ENCODE data around the gene CLSTN1.
"Not testable (repeated sequence)": the region's sequence is repeated elsewhere in the genome, so short reads cannot be mapped to it uniquely, and the experiment has no call there.

The CLSTN1 gene

DNA sequence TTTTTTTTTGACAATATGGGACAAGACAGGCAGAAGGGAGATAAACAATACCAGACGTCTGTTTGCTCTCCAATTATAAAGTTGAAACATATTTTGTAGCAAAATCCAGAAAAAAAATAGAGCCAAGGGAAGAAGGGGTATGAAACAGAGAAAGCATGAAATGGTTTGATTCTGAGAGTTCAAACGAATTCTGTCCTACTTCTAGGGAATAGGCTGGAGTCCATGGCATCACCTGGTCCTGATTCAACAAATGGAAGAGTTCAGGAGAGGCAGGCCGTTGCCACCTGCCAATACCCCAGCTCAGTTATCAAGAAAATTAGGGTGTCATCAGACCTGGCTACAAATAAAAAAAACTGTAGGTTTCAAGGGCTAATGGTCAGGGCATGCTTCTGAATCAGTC is 71.8 kb downstream of the CLSTN1 start:
- Histone ChIP-seq H3K4me1 (ENCODE audit: insufficient read depth, poor library complexity, severe bottlenecking) (peaks cover 6% of the 10 kb centered on the region), H3K27ac (ENCODE audit: poor library complexity, severe bottlenecking) (no peak overlapping the region), H3K27me3 (ENCODE audit: insufficient read depth, poor library complexity, severe bottlenecking) (no peaks in the 10 kb centered on the region), H3K4me3 (ENCODE audit: severe bottlenecking) (no peak overlapping the region), H3K36me3 (ENCODE audit: low read depth) (peaks cover 80% of the 10 kb centered on the region), H3K9me3 (ENCODE audit: severe bottlenecking) (no peaks in the 10 kb centered on the region)
- DNase-seq (ENCODE audit: low spot score) (no peak), ATAC-seq (ENCODE audit: low read depth) (no peak)
- TF ChIP-seq, protein P1, sequence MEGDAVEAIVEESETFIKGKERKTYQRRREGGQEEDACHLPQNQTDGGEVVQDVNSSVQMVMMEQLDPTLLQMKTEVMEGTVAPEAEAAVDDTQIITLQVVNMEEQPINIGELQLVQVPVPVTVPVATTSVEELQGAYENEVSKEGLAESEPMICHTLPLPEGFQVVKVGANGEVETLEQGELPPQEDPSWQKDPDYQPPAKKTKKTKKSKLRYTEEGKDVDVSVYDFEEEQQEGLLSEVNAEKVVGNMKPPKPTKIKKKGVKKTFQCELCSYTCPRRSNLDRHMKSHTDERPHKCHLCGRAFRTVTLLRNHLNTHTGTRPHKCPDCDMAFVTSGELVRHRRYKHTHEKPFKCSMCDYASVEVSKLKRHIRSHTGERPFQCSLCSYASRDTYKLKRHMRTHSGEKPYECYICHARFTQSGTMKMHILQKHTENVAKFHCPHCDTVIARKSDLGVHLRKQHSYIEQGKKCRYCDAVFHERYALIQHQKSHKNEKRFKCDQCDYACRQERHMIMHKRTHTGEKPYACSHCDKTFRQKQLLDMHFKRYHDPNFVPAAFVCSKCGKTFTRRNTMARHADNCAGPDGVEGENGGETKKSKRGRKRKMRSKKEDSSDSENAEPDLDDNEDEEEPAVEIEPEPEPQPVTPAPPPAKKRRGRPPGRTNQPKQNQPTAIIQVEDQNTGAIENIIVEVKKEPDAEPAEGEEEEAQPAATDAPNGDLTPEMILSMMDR (IDR thresholded peaks at IDR 0.05; ENCODE audit: poor library complexity, severe bottlenecking), result no peak

DNA sequence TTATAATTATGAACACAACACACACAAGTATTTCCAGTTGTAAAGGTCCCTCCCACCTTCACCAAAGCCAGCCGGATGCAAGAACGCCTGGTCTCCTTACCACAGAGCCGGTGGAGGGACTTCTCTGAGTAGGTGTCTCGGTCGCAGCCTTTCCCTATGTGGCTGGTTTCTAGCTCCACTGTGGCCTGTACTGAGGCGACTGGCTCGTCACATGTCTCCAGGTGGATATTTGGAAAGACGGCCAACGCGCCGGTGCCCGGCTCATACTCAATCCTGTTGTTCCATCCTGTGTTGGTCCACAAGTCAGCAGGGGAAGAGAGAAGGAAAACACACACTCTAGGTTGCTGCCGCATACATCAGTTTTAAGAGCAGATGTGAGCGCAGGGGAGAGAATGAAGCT is 74.4 kb downstream of the CLSTN1 start:
- no peak for ATAC-seq (ENCODE audit: low read depth)
- DNase-seq (ENCODE audit: low spot score), result no peak
- Histone ChIP-seq H3K9me3 (ENCODE audit: severe bottlenecking) (no peaks in the 10 kb centered on the region), H3K36me3 (ENCODE audit: low read depth) (peaks cover 92% of the 10 kb centered on the region), H3K27me3 (ENCODE audit: insufficient read depth, poor library complexity, severe bottlenecking) (no peaks in the 10 kb centered on the region), H3K4me1 (ENCODE audit: insufficient read depth, poor library complexity, severe bottlenecking) (no peaks in the 10 kb centered on the region), H3K27ac (ENCODE audit: poor library complexity, severe bottlenecking) (no peak overlapping the region), H3K4me3 (ENCODE audit: severe bottlenecking) (no peak overlapping the region)
- TF ChIP-seq, protein P1 (IDR thresholded peaks at IDR 0.05; ENCODE audit: poor library complexity, severe bottlenecking), result no peak

DNA sequence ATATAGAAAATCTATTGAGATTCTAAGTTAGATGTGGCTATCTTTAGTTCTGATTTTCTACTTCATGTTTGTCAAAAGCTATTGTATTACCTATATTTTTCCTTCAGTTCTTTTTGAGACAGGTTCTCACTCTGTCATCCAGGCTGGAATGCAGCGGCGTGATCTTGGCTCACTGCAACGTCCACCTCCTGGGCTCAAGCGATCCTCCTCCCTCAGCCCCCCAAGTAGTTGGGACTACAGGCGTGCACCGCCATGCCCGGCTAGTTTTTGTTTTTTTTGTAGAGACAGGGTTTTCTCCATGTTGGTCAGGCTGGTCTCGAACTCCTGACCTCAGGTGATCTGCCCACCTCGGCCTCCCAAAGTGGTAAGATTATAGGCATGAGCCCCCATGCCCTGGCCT is 75.4 kb downstream of the CLSTN1 start:
- not testable (repeated sequence) for DNase-seq (ENCODE audit: low spot score); H3K4me1 ChIP-seq (ENCODE audit: insufficient read depth, poor library complexity, severe bottlenecking); H3K9me3 ChIP-seq (ENCODE audit: severe bottlenecking); H3K27me3 ChIP-seq (ENCODE audit: insufficient read depth, poor library complexity, severe bottlenecking); H3K27ac ChIP-seq (ENCODE audit: poor library complexity, severe bottlenecking); H3K4me3 ChIP-seq (ENCODE audit: severe bottlenecking); ATAC-seq (ENCODE audit: low read depth)
- peaks cover 92% of the 10 kb centered on the region for H3K36me3 ChIP-seq (ENCODE audit: low read depth)

DNA sequence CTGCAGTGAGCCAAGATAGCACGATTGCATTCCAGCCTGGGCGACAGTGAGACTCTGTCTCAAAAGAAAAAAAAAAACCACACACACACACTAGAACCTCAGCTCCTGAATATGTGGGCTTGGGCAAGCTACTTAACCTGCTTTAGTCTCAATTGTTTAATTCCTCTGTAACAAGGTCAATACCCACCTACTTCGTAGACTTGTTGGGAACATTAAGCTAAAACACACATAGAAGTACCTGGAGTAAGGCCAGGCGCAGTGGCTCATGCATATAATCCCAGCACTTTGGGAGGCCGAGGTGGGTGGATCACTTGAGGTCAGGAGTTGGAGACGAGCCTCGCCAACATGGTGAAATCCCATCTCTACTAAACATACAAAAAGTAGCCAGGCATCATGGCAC is 77.1 kb downstream of the CLSTN1 start:
- DNase-seq (ENCODE audit: low spot score) (no peak), ATAC-seq (ENCODE audit: low read depth) (no peak)
- H3K27me3 ChIP-seq (ENCODE audit: insufficient read depth, poor library complexity, severe bottlenecking), result no peaks in the 10 kb centered on the region
- TF ChIP-seq, protein P1 (IDR thresholded peaks at IDR 0.05; ENCODE audit: poor library complexity, severe bottlenecking), result no peak
- H3K36me3 ChIP-seq (ENCODE audit: low read depth), result peaks cover 92% of the 10 kb centered on the region
- H3K4me3 ChIP-seq (ENCODE audit: severe bottlenecking), result no peak overlapping the region
- no peaks in the 10 kb centered on the region for H3K9me3 ChIP-seq (ENCODE audit: severe bottlenecking)
- H3K27ac ChIP-seq (ENCODE audit: poor library complexity, severe bottlenecking), result no peak overlapping the region
- no peaks in the 10 kb centered on the region for H3K4me1 ChIP-seq (ENCODE audit: insufficient read depth, poor library complexity, severe bottlenecking)

DNA sequence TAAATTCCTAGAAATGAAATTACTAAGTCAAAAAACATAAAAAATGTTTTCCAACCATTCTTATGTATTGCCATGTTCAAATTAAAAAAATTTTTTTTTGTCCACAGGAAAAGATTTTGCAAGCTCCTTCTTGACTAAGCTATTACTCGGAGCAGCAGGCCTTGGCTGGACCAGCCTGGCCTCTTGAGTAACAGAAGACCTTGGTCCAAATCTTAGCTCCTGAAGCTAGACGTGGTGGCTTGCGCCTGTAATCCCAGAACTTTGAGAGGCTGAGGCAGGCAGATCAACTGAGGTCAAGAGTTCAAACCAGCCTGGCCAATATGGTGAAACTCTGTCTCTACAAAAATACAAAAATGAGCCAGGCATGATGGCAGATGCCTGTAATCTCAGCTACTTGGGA is 77.6 kb downstream of the CLSTN1 start:
- ATAC-seq (ENCODE audit: low read depth), result no peak
- H3K9me3 ChIP-seq (ENCODE audit: severe bottlenecking), result no peaks in the 10 kb centered on the region
- no peak overlapping the region for H3K4me3 ChIP-seq (ENCODE audit: severe bottlenecking)
- TF ChIP-seq, protein P1 (IDR thresholded peaks at IDR 0.05; ENCODE audit: poor library complexity, severe bottlenecking), result no peak
- no peak overlapping the region for H3K27ac ChIP-seq (ENCODE audit: poor library complexity, severe bottlenecking)
- no peak for DNase-seq (ENCODE audit: low spot score)
- no peaks in the 10 kb centered on the region for H3K27me3 ChIP-seq (ENCODE audit: insufficient read depth, poor library complexity, severe bottlenecking)
- peaks cover 92% of the 10 kb centered on the region for H3K36me3 ChIP-seq (ENCODE audit: low read depth)
- H3K4me1 ChIP-seq (ENCODE audit: insufficient read depth, poor library complexity, severe bottlenecking), result no peaks in the 10 kb centered on the region
